HK-2 (cell line): ENCODE data around the gene LIMS2.

ENCODE experiments used
- DNase-seq: peaks from one replicate; pipeline ENCODE4 v3.0.0-alpha.2; 2018; ENCODE audit not compliant: unreplicated experiment

The LIMS2 gene

DNA sequence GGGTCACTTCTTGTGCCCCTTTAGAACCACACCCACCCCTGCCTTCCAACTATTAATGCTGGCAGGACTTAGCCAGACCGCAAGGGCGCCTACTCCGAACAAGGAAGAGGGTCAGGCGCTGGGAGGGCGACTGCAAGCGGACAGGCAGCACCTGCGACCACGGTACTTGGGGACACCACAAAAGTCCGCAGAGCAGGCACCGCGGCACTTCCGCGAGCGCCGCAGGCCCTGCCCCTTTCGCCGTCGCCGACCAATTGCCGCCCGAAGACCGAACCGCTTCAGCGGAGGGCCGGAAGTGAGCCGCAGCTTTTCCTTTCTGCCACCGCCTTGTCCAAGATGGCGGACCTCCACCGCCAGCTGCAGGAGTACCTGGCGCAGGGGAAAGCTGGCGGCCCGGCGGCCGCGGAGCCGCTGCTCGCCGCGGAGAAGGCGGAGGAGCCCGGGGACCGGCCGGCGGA lies 25.9 kb upstream of the LIMS2 start, which contains the start of gene SFT2D3:
Gene SFT2D3 (plus strand): TSS at position 305 of the 458 bp plus-strand sequence. CDS start 32 bp downstream, at position 337.
- DNase-seq, result peak; percentile 94

DNA sequence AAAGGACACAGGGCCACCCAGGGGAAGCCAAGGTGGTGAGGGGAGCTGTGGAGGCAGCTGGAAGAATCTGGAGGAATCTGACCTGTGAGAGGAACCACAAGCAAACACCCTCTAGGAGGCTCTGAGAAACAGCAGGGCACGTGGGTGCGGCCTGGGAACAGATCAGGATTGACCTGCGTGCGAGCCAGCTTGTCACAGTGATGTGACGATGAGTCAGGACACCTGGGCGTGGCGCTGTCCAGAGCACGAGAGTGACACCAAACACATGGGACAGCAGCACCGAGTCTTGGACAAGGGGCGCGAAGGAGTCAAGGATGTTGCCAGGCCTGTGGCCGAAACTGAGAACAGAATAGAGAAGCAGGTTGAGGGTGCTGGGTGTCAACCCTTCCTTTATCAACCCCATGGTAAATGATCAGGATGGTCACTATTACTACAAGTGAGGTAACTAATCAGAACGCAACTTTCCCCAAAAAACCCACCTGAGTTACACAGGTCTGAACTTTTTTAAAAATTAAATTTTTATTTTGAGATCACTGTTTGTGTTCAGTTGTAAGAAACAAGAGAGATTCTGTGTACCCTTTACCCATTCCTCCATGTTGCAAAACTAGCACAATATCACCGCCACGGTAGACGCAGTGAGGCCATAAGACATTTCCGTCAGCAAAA lies 25.3 kb upstream of the LIMS2 start:
- peak; percentile 44 for DNase-seq

DNA sequence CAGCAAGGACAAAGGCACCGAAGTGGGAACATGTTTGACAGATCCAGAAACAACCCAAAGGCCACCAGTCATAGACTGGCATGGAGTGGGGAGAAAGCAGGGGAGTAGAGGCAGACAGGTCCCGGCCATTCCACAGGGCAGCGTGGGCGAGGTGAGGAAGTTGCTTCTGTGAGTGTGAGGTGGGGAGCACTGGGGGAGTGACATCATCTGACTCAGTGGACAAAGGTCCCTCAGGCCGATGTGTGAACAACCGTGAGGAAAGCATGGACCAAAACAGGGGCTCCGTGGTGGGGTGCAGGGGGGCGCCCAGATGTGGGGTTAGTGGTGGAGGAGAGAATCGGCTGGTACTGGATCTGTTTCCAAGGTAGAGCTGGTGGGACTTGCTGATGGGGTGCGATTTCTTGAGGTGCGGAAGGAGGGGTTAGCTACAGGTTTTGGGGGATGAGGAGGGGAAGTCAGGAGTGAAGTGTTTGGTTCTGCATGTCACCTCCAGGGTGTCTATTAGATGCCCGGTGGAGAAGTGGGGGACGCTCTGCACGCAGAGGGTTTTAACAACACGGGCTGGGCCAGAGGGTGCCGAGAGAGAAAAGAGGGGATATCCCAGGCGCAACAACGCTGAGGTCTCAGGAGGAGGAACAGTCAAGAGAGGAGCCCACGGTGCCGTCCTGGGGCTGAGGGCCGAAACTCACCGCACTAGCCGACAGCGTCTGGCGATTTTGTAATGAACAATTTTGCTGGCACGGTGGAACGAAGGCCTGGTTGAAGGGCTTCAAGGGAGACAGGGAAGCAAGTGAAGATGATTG lies 23.4 kb upstream of the LIMS2 start:
- DNase-seq, result no peak

DNA sequence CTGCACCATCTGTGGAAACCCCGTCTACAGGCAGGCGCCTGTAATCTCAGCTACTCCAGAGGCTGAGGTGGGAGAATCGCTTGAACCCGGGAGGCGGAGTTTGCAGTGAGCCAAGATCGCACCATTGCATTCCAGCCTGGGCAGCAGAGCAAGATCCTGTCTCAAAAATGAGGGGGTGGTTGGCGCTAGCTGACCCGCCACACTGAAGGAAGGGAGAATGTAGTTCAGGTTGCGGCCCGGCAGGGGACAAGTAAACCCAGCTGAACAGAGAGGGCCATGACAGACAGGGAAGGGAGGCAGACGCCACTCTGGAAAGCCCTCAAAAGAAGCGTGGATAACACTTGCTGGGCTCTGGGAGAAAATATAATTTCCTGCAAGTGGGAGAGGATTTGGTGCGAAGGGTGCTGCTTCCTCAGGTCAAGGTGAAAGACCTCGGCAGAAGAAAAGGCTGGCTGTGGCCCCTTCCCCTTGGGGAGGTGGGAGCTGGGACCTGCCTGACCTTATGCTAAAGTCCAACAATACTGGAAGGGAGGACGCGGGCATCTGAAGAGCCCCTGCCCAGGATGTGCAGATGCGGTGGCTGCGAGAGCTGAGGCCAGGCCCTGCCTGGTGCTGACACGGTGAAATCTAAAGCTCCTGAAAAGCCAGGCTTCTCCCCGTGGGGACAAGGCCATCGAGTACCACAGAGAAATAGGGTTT lies 22.3 kb upstream of the LIMS2 start:
- DNase-seq, result no peak

DNA sequence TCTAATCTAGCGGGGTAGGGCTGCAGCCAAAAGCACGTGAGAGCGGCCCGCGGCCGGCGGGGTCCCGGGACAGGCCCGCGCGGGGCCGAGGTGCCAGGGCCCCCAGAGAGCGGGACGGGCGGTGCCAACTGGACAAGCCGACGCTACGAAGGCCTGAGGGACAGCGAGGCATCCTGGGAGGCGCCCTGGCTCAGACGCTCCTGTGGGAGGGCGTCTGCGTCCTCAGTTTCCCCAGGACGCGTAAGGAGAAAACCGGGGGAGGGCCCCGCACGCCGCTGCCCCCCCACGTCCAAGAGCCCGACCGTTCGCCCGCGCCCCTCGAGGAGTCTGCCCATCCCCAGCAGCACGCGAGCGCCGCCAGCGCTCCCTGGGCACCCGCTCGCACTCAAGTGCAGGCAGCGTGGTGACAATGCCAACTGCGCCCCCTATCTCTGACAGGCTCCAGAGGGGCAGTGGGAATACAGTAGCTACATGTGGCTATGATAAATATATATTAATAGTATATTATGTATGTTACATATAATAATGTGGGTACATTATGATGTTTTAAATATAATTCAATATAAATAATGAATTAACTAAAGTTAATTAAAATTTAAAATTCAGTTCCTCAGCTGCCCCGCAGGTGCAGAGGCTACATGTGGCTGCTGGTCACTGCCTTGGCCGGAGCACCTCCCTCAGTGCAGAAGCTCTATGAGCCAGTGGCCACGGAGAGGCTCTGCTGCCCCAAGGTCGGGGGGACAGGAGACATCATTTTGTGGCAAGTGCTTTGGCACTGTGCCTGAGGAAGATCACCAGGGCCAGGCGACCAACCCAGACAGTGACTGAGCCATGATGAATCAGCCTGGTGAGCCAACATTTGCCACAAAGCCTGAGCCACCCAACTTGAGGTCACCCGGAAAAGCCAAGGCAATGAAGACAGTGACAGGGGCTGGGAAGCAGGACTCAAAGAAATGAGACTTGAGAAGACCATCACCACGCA lies 20.5 kb upstream of the LIMS2 start:
- peak; percentile 67 for DNase-seq

GRCh38 chr2:127694986-127695385 lies 19.7 kb upstream of the LIMS2 start:
- DNase-seq, result no peak

DNA sequence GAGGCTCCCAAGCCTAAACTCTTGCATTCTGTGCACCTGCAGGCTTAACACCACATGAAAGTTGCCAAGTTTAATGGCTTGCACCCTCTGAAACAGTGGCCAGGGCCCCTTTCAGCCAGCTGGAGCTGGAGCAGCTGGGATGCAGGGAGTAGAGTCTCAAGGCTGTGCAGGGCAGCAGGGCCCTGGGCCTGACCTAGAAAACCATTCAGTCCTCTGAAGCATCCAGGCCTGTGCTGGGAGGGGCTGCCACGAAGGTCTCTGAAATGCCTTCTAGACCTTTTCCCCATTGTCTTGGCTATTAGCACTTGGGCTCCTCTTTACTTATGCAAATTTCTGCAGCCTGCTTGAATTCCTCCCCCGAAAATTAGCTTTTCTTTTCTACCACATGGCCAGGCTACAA lies 15.4 kb upstream of the LIMS2 start:
- DNase-seq, result no peak

- DNase-seq, result no peak
Observed at GRCh38 chr2:127688405-127688804, 13.1 kb upstream of the LIMS2 start.

GRCh38 chr2:127685410-127686080 lies 10.2 kb upstream of the LIMS2 start:
- DNase-seq, result no peak

GRCh38 chr2:127683757-127684156 lies 8.4 kb upstream of the LIMS2 start:
- no peak for DNase-seq

- DNase-seq, result no peak
Observed at GRCh38 chr2:127683056-127683455, 7.7 kb upstream of the LIMS2 start.

GRCh38 chr2:127681976-127682857 lies 6.9 kb upstream of the LIMS2 start:
- DNase-seq, result no peak

DNA sequence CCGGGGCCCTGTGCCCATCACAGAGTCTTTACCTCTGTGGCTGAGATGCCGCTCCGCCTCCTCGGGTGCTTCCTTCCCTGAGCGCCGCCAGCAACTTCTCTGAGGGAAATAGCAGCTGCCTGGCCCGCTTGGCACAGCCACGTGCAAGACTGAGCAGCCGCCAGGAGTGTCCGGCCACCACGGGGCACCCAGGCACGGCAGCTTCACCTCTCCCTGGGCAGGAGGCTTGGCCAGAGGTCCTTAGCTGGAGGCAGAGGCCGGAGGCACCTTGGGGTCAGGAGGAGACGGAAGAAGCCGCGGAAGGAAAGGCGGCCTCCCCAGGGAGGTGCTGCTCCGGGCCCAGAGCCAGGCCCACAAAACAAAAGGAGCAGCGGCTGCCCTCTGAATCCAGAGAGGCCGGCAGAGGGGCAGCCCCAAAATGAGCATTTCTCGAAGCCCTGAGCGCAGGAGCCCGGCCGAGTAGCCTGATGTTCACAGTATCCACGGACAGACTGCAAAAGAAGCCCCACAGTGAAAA lies 6.0 kb upstream of the LIMS2 start:
- DNase-seq, result no peak

DNA sequence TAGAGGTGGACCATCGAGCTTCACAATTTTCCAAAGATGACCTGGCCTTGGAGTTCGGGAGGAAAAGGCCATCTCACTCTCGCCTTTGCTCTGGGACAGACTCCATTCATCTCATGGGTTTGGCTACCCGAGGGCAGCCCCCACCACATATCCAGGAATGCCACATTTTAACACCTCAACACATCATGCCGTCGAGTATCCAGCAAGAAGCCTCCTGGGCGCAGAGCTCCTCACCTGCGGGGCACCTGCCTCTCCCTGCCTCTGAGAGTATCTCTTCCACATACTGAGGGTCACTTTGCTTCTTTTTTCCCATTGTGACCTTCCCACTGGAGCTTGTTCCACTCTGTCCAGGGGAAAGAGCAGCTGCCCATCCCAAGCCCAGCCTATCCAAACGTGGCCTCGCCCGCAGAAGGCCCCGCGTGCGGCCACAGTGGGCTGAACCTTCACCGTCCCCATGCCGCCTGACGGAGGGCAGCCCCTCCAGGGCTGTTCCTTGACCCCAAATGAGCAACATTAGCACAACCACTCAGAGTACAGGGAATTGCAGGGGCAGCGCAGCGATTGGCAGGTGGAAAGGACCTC lies 5.5 kb upstream of the LIMS2 start:
- DNase-seq, result no peak

DNA sequence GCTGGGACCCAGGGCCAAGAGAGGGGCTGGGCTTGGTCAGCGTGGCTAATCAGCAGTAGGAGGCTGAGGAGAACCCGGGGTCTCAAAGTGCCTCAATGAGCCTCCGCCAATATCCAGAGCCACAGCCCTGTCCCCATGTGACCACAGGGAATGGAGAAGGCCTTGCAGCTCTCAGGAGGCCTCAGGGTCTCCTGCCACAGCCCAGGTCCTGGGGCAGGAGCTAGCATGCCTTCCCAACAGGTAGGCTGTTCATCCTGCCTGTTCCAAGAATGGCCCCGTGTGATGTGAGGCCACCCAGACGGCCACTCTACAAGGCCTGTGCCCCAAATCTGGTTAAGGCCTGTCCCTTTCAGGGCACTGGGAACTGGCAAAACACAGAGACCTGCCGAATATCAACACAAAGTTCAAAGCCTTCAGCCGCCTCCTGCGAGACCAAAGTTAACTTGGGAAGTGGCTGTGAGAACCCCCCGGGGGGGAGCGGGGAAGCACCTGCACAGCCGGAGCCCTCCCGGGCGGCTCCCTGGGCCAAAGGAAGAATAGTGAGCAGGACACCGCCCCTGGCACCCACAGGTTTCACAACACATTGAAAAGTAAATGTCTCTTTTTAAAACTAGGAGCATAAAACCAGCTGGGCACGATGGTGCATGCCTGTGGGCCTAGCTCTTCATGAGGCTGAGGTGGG lies 4.5 kb upstream of the LIMS2 start:
- DNase-seq, result no peak

- no peak for DNase-seq
Observed at GRCh38 chr2:127678991-127679390, 3.7 kb upstream of the LIMS2 start.

- DNase-seq, result no peak
Observed at GRCh38 chr2:127678531-127678930, 3.2 kb upstream of the LIMS2 start.

DNA sequence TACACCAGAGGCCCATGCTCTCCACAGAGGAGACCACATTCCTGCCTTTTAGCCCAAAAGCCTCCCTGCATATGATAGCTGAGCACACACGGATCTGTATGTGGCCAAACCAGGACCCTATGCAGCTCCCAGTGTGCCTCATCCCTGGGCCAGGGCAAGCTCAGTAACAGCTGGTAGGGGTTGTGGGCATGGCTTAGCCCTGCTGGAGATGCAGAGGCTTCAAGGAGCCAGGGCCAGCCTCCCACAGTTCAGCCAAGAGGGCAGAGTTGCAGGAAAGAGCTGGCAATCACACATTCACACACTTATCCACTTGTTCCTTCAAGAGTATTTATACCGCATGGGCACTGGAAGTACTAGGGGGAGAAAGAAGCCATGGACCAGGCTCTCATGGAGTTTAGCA lies 1.6 kb upstream of the LIMS2 start:
- no peak for DNase-seq
